ENCODE results near the gene TSR3.

- no peak for TF ChIP-seq ZNF121 (CRISPR knock-in tag; IDR thresholded peaks at IDR 0.05)
- no peak for TF ChIP-seq NFYB (CRISPR knock-in tag; IDR thresholded peaks at IDR 0.05)
- no peak for TF ChIP-seq YEATS2 (CRISPR knock-in tag; IDR thresholded peaks at IDR 0.05; ENCODE audit: borderline replicate concordance)
- TF ChIP-seq NFIC (IDR thresholded peaks at IDR 0.05; ENCODE audit: low read length): no peak
Measured at GRCh38 chr16:1316033-1316405, 35.7 kb downstream of the TSR3 start.
